ENCODE results near the gene RNF208. TPM values are rescaled to one million over a fixed set of nuclear protein-coding genes. Genes with fewer than 3 reads are reported as not detected.
A peak's percentile ranks its signal among the peaks of the same experiment; 100 is the strongest.

RNF208 gene
- total and polyA plus RNA-seq, 2 experiments from 2014 or later, result 0.34 to 0.65 TPM

DNA sequence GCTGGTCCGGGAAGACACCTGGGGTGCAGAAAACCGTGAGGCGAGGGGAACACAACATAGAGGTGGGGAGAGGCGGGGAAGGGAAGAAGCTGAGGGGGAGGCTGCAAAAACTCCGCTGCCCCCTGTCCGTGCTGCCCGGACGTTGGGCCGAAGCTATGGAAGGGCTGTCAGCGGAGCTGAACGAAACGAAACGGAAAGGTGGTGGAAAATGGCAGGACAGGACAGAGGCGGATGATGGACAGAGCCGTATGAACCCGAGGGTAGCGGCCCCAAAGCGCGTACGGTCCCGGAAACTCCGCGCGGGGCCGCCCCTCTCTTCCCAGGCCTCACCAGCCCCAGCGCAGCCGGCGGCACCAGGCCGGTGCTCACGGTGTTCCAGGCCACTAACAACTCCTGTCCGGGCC is 34.0 kb downstream of the RNF208 start:
- Histone ChIP-seq H3K4me2 (ENCODE audit: unreplicated experiment) (peak overlapping the region; percentile 82), H3K4me1 (ENCODE audit: insufficient read depth) (peaks cover 16% of the 10 kb centered on the region), H3F3A (ENCODE audit: insufficient read depth) (peaks cover 10% of the 10 kb centered on the region), H3K36me3 (ENCODE audit: low read depth) (no peaks in the 10 kb centered on the region; the same call in 1 of the 2 replicates), H3K9me2 (ENCODE audit: insufficient read depth) (no peaks in the 10 kb centered on the region), H3K4me3 (peak overlapping the region; percentile 83), H3K27me3 (replicated peaks; ENCODE audit: insufficient read depth) (no peaks in the 10 kb centered on the region), H3K79me2 (ENCODE audit: insufficient read depth) (peaks cover 68% of the 10 kb centered on the region), H3K9me3 (ENCODE audit: low read depth) (no peaks in the 10 kb centered on the region), H3K27ac (peak overlapping the region; percentile 93), H2AFZ (peak overlapping the region; percentile 69), H4K20me1 (ENCODE audit: insufficient read depth) (no peaks in the 10 kb centered on the region), H3K9ac (peak overlapping the region; percentile 93)
- DNase-seq, result no peak
- 1 to 2% methylated on average over 25 to 31 of the region's 31 CpGs for WGBS, 2 experiments (ENCODE audit: low coverage in 1 of 2, low lambda C conversion rate in 2 of 2, missing lambda C conversion rate in 2 of 2)
- in situ Hi-C loops (cut with MboI), result no loop called here
- TF ChIP-seq EZH2phosphoT487 (IDR thresholded peaks at IDR 0.05; ENCODE audit: insufficient read depth, low read depth) (no peak), EZH2 (IDR thresholded peaks at IDR 0.05; ENCODE audit: insufficient read depth, poor library complexity, severe bottlenecking) (no peak)

DNA sequence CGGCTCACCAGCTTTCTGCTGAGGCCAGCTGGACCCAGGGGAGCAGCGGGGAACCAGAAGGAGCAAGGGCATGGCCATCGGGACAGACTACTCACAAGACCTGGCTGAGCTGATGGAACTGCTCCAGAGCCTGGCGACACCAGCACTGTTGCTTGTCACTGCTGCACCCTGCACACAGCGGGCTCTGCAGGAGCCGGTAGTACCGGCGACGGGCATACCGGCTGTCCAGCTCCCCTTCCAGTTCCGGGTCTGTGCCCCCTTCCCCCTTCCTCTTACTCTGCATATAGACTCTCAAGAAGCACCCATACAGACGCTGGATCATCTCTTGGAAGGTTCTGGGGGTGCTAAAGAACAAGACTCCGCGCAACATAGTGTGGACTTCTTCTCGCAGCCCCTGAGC is 34.7 kb downstream of the RNF208 start:
- H3K36me3 ChIP-seq (ENCODE audit: low read depth), result no peaks in the 10 kb centered on the region; the same call in 1 of the 2 replicates
- peak overlapping the region; percentile 83 for H3K4me3 ChIP-seq
- peak overlapping the region; percentile 82 for H3K4me2 ChIP-seq (ENCODE audit: unreplicated experiment)
- H3K9me3 ChIP-seq (ENCODE audit: low read depth), result no peaks in the 10 kb centered on the region
- peaks cover 62% of the 10 kb centered on the region for H3K79me2 ChIP-seq (ENCODE audit: insufficient read depth)
- H4K20me1 ChIP-seq (ENCODE audit: insufficient read depth), result no peaks in the 10 kb centered on the region
- 68 to 76% methylated on average over 15 of the region's 15 CpGs for WGBS, 2 experiments (ENCODE audit: low coverage in 1 of 2, low lambda C conversion rate in 2 of 2, missing lambda C conversion rate in 2 of 2)
- no peak overlapping the region for H2AFZ ChIP-seq
- H3K27me3 ChIP-seq (replicated peaks; ENCODE audit: insufficient read depth), result no peaks in the 10 kb centered on the region
- no peak overlapping the region for H3K27ac ChIP-seq
- TF ChIP-seq EZH2phosphoT487 (IDR thresholded peaks at IDR 0.05; ENCODE audit: insufficient read depth, low read depth) (no peak), EZH2 (IDR thresholded peaks at IDR 0.05; ENCODE audit: insufficient read depth, poor library complexity, severe bottlenecking) (no peak)
- peaks cover 10% of the 10 kb centered on the region for H3F3A ChIP-seq (ENCODE audit: insufficient read depth)
- in situ Hi-C loops (cut with MboI), result no loop called here
- H3K9ac ChIP-seq, result peak overlapping the region; percentile 93
- H3K9me2 ChIP-seq (ENCODE audit: insufficient read depth), result no peaks in the 10 kb centered on the region
- peaks cover 16% of the 10 kb centered on the region for H3K4me1 ChIP-seq (ENCODE audit: insufficient read depth)
- DNase-seq, result no peak

DNA sequence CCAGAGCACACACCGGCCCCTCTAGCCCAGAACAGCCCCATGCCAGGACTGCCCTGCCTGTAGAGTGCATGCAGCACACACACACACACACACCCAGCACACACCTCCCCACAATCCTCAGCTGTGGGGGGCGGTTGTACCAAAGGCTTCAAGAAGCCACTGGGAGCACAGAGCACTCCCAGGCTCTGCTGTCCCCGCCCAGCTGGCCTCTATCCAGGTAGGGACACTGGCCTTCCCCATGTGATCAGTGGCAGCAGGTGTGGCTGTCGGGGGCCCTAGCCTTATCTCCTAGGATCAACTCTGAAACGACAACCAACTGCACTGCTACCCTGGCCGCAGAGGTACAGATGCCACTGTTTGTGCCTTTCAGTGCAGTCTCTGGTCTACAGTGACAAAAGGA is 35.7 kb downstream of the RNF208 start:
- Histone ChIP-seq H3K9me2 (ENCODE audit: insufficient read depth) (no peaks in the 10 kb centered on the region), H4K20me1 (ENCODE audit: insufficient read depth) (no peaks in the 10 kb centered on the region), H3K79me2 (ENCODE audit: insufficient read depth) (peaks cover 52% of the 10 kb centered on the region), H3K4me1 (ENCODE audit: insufficient read depth) (peaks cover 16% of the 10 kb centered on the region), H3K9me3 (ENCODE audit: low read depth) (no peaks in the 10 kb centered on the region), H3K4me2 (ENCODE audit: unreplicated experiment) (peak overlapping the region; percentile 20), H3F3A (ENCODE audit: insufficient read depth) (peaks cover 10% of the 10 kb centered on the region), H3K9ac (no peak overlapping the region), H2AFZ (no peak overlapping the region), H3K27ac (no peak overlapping the region), H3K36me3 (ENCODE audit: low read depth) (no peaks in the 10 kb centered on the region; the same call in 1 of the 2 replicates), H3K27me3 (replicated peaks; ENCODE audit: insufficient read depth) (no peaks in the 10 kb centered on the region), H3K4me3 (0 out of 2 replicates have a peak overlapping the region, but pooled peaks have one; percentile 83)
- 69 to 79% methylated on average over 6 of the region's 6 CpGs for WGBS, 2 experiments (ENCODE audit: low coverage in 1 of 2, low lambda C conversion rate in 2 of 2, missing lambda C conversion rate in 2 of 2)
- DNase-seq, result no peak
- in situ Hi-C loops (cut with MboI), result no loop called here
- TF ChIP-seq EZH2phosphoT487 (IDR thresholded peaks at IDR 0.05; ENCODE audit: insufficient read depth, low read depth), result no peak
- no peak for TF ChIP-seq EZH2 (IDR thresholded peaks at IDR 0.05; ENCODE audit: insufficient read depth, poor library complexity, severe bottlenecking)

DNA sequence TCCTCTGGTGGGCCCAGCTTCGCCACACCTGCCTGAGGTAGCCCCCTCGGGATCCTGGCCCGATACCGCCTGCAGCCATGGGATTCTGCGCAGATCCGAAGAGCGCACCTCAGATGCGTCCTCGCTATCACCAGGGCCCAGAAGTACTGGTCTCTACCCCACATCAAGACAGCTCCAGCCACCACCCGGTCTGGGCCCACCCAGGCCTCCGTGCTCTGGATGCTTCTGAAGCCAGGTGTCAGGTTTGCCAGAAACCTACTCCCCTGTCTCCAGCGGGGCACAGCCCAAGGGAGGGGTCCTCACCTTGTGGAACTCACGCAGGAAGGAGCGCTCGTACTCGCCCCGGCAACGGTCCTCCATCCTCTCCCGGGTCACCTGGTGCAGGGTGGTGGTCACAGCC is 36.1 kb downstream of the RNF208 start:
- Histone ChIP-seq H3K4me3 (no peak overlapping the region), H3K9me2 (ENCODE audit: insufficient read depth) (no peaks in the 10 kb centered on the region), H3K27me3 (replicated peaks; ENCODE audit: insufficient read depth) (no peaks in the 10 kb centered on the region), H3K9me3 (ENCODE audit: low read depth) (no peaks in the 10 kb centered on the region), H3K4me1 (ENCODE audit: insufficient read depth) (peaks cover 16% of the 10 kb centered on the region), H3K4me2 (ENCODE audit: unreplicated experiment) (no peak overlapping the region), H3K36me3 (ENCODE audit: low read depth) (no peaks in the 10 kb centered on the region; the same call in 1 of the 2 replicates), H4K20me1 (ENCODE audit: insufficient read depth) (no peaks in the 10 kb centered on the region), H3F3A (ENCODE audit: insufficient read depth) (peaks cover 10% of the 10 kb centered on the region), H3K9ac (no peak overlapping the region), H3K79me2 (ENCODE audit: insufficient read depth) (peaks cover 47% of the 10 kb centered on the region), H2AFZ (no peak overlapping the region), H3K27ac (no peak overlapping the region)
- 89 to 91% methylated on average over 19 of the region's 19 CpGs for WGBS, 2 experiments (ENCODE audit: low coverage in 1 of 2, low lambda C conversion rate in 2 of 2, missing lambda C conversion rate in 2 of 2)
- in situ Hi-C loops (cut with MboI), result no loop called here
- no peak for DNase-seq
- TF ChIP-seq EZH2 (IDR thresholded peaks at IDR 0.05; ENCODE audit: insufficient read depth, poor library complexity, severe bottlenecking), result no peak
- TF ChIP-seq EZH2phosphoT487 (IDR thresholded peaks at IDR 0.05; ENCODE audit: insufficient read depth, low read depth), result no peak

Data from GM23248 (cell line).